Endothelial cell of umbilical vein (primary cell): ENCODE data around the gene DAAM1. TPM values are rescaled to one million over a fixed set of nuclear protein-coding genes. Genes with fewer than 3 reads are reported as not detected.

Source experiments
- BruUV-seq: library from RNA; stranded (reverse); fragments of 400-500 nt; replicated peaks from 2 replicates; lab custom pipeline; 2021; lab: Mats Ljungman, UMichigan
- CTCF ChIA-PET: fragments of 300-600, 350-600 bp; sonication (Branson Sonifier 250); formaldehyde crosslinking; loops from one replicate; lab custom pipeline; 2021; ENCODE audit warnings: antibody characterized with exemption, inconsistent platforms; lab: Charles Lee
- POLR2A ChIA-PET: fragments of 300-600, 350-600 bp; sonication (Branson Sonifier 250); formaldehyde crosslinking; loops from one replicate; lab custom pipeline; 2021; ENCODE audit warnings: antibody characterized with exemption, inconsistent platforms; lab: Charles Lee
- DNase-seq: peaks from one replicate; pipeline ENCODE4 v3.0.0-alpha.2; 2011; ENCODE audit warnings: low read depth, low spot score
- FAIRE-seq: peaks from 2 replicates; lab custom pipeline; 2011; peaks lifted over from hg19 to GRCh38; lab: Jason Lieb, UNC
- H2AFZ ChIP-seq: 2 replicates; pipeline ENCODE4 v1.6.0; 2012; ENCODE audit warnings: low read depth, low read length, control low read depth, inconsistent platforms
- H3K27ac ChIP-seq: 2 replicates; pipeline ENCODE4 v1.5.1; 2011; ENCODE audit warnings: low read depth, mild to moderate bottlenecking, control low read depth, low read length, moderate library complexity; ENCODE audit not compliant: insufficient read depth
- H3K27me3 ChIP-seq, 2 experiments: 2 replicates each; pipeline versions ENCODE4 v1.6.0 to v1.6.1; 2011; ENCODE audit warnings: low read length in 2 of 2, mixed read lengths in 1 of 2; ENCODE audit not compliant: control insufficient read depth in 2 of 2, insufficient read depth in 2 of 2
- H3K36me3 ChIP-seq, 2 experiments: 2 replicates in 1 of 2; 3 replicates in 1 of 2; pipeline ENCODE4 v1.5.1; 2011; ENCODE audit warnings: low read length in 2 of 2, mild to moderate bottlenecking in 1 of 2, moderate library complexity in 1 of 2; ENCODE audit not compliant: control insufficient read depth in 2 of 2, insufficient read depth in 2 of 2; ENCODE audit errors: extremely low read depth in 1 of 2
- H3K4me1 ChIP-seq: 3 replicates; pipeline ENCODE4 v1.5.1; 2011; ENCODE audit warnings: mild to moderate bottlenecking, low read length; ENCODE audit not compliant: control insufficient read depth, insufficient read depth; ENCODE audit errors: extremely low read depth
- H3K4me2 ChIP-seq: 2 replicates; pipeline ENCODE4 v1.6.1; 2011; ENCODE audit warnings: low read length, control low read depth, mixed read lengths; ENCODE audit not compliant: insufficient read depth
- H3K4me3 ChIP-seq, 3 experiments: fragments of 200-600 bp in 1 of 3; sonication (generic), shearing (Covaris generic) in 1 of 3; replicated peaks in 1 of 3; 2 replicates each; pipeline ENCODE4 v1.5.1; 2011 to 2016; ENCODE audit warnings: control low read depth in 3 of 3, low read length in 3 of 3, mild to moderate bottlenecking in 2 of 3, inconsistent platforms in 1 of 3, low read depth in 1 of 3, moderate library complexity in 1 of 3; ENCODE audit not compliant: insufficient read depth in 1 of 3
- H3K79me2 ChIP-seq: 2 replicates; pipeline ENCODE4 v1.6.0; 2012; ENCODE audit warnings: low read length, inconsistent platforms; ENCODE audit not compliant: control insufficient read depth, insufficient read depth
- H3K9ac ChIP-seq: replicated peaks from 2 replicates; pipeline ENCODE3; 2011; ENCODE audit warnings: low read length, control low read depth; ENCODE audit not compliant: insufficient read depth; ENCODE audit errors: extremely low read depth
- H3K9me1 ChIP-seq: replicated peaks from 3 replicates; pipeline ENCODE4 v1.6.0; 2011; ENCODE audit warnings: mild to moderate bottlenecking, low read length; ENCODE audit not compliant: control insufficient read depth, insufficient read depth; ENCODE audit errors: extremely low read depth
- H3K9me3 ChIP-seq: replicated peaks from 2 replicates; pipeline ENCODE4 v1.5.1; 2012; ENCODE audit warnings: low read length, inconsistent platforms; ENCODE audit not compliant: control insufficient read depth, insufficient read depth
- H4K20me1 ChIP-seq: replicated peaks from 2 replicates; pipeline ENCODE3; 2011; ENCODE audit warnings: mild to moderate bottlenecking, low read length; ENCODE audit not compliant: control insufficient read depth, insufficient read depth; ENCODE audit errors: extremely low read depth
- EZH2 ChIP-seq: IDR thresholded peaks from 2 replicates; pipeline ENCODE4 v1.6.1; 2012; ENCODE audit warnings: borderline replicate concordance, low read depth, mild to moderate bottlenecking, moderate library complexity, low read length, inconsistent platforms; ENCODE audit not compliant: severe bottlenecking
- FOS ChIP-seq: IDR thresholded peaks from 2 replicates; pipeline ENCODE4 v1.6.1; 2011; ENCODE audit warnings: mild to moderate bottlenecking, low read length, moderate library complexity, borderline replicate concordance; ENCODE audit not compliant: insufficient read depth
- GATA2 ChIP-seq: IDR thresholded peaks from 2 replicates; pipeline ENCODE4 v1.7.0; 2011; ENCODE audit warnings: low read depth, mild to moderate bottlenecking, moderate library complexity, mixed read lengths, low read length; ENCODE audit not compliant: insufficient read length, insufficient read depth
- JUN ChIP-seq: IDR thresholded peaks from 2 replicates; pipeline ENCODE4 v1.6.1; 2011; ENCODE audit warnings: borderline replicate concordance, low read depth; ENCODE audit not compliant: insufficient read length, insufficient read depth
- MYC ChIP-seq: IDR thresholded peaks from one replicate; pipeline ENCODE4 v1.6.1; 2011; ENCODE audit warnings: mild to moderate bottlenecking, low read depth, low read length
- POLR2A ChIP-seq: IDR thresholded peaks from 2 replicates; pipeline ENCODE4 v1.6.1; 2012; ENCODE audit warnings: low read depth, mild to moderate bottlenecking, control low read depth, low read length
- POLR2AphosphoS5 ChIP-seq: IDR thresholded peaks from 2 replicates; pipeline ENCODE4 v1.6.1; 2012; ENCODE audit warnings: low read depth, mild to moderate bottlenecking, control low read depth, low read length, moderate library complexity; ENCODE audit not compliant: insufficient read depth
- dilution Hi-C: fragments of 300-500 bp; cut with MboI; formaldehyde crosslinking; loops from one replicate; pipeline ENCODE4 v1.15.0; 2019; ENCODE audit warnings: low sequenced_read_pairs; ENCODE audit not compliant: extremely low pct_ligation_motif_present
- intact Hi-C: fragments of 100-400 bp; cut with micrococcal nuclease; formaldehyde crosslinking; loops from one replicate; pipeline ENCODE4 v1.10.0; 2022
- polyA plus RNA-seq, 4 experiments: library from polyadenylated mRNA; depleted of rRNA in 3 of 4; stranded (reverse) in 3 of 4; unstranded in 1 of 4; fragments of >200 nt; gene quantifications; 2 replicates each; pipeline versions ENCODE4 v1.2.1 to v1.2.3, GENCODE V29; 2011 to 2012; ENCODE audit warnings: missing spikeins in 1 of 4
- total RNA-seq: library from RNA; stranded (reverse); gene quantifications from 2 replicates; pipeline ENCODE4 v1.2.3, GENCODE V29; 2021
- TF ChIP-seq, protein P1 (sequence below): IDR thresholded peaks from 2 replicates; pipeline ENCODE4 v1.6.1; 2011; ENCODE audit not compliant: insufficient read depth, insufficient read length
- TF ChIP-seq, protein P2 (sequence below), 2 donors: IDR thresholded peaks; 1 replicate in 1 of 2; 2 replicates in 1 of 2; pipeline ENCODE4 v1.5.1; 2011; ENCODE audit warnings: low read length in 2 of 2, mild to moderate bottlenecking in 2 of 2, moderate library complexity in 2 of 2, control low read depth in 1 of 2, inconsistent platforms in 1 of 2, low read depth in 1 of 2; ENCODE audit not compliant: insufficient read depth in 1 of 2; ENCODE audit errors: extremely low read depth in 1 of 2

The DAAM1 gene
- total and polyA plus RNA-seq, 2 donors (not counting 3 experiments of a cell fraction or from before 2014, with no cell fraction given), result 10.2 to 25.3 TPM

DNA sequence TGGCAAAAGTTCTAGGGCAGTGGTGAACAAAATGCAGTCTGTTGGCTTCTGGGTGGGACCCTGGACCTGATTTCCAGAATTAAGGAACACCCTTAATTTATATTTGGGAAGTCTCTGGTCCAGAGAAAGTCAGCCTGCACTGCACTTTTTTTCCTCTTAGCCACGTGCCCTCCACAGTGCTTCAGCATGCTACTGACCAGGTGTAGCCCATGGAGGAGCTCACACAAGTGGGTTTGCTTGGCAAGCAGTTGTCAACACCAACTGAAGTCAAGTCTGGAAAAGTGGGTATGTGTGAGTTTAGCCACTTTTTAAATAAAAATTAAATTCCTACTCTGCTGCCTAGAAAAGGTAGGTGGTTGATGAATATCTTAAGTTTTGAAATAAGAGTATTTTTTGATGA lies 111.3 kb downstream of the DAAM1 start:
- no TSS peak for BruUV-seq
- POLR2A ChIA-PET, result no interaction called here

More for the DNA sequence above, 111.3 kb downstream of the DAAM1 start:
- Histone ChIP-seq H3K9me3 (no peaks in the 10 kb centered on the region), H3K27me3 (no peaks in the 10 kb centered on the region), H3K4me3 (no peak overlapping the region), H2AFZ (no peak overlapping the region), H4K20me1 (no peaks in the 10 kb centered on the region), H3K36me3 (no peaks in the 10 kb centered on the region), H3K79me2 (no peaks in the 10 kb centered on the region), H3K9me1 (no peaks in the 10 kb centered on the region), H3K9ac (no peak overlapping the region), H3K27ac (no peak overlapping the region), H3K4me1 (peaks cover 11% of the 10 kb centered on the region), H3K4me2 (no peak overlapping the region)
- TF ChIP-seq POLR2AphosphoS5 (no peak), FOS (no peak), POLR2A (no peak), JUN (no peak), MYC (no peak), GATA2 (no peak), EZH2 (no peak)
- TF ChIP-seq, protein P1, sequence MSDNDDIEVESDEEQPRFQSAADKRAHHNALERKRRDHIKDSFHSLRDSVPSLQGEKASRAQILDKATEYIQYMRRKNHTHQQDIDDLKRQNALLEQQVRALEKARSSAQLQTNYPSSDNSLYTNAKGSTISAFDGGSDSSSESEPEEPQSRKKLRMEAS, result no peak
- TF ChIP-seq, protein P2, sequence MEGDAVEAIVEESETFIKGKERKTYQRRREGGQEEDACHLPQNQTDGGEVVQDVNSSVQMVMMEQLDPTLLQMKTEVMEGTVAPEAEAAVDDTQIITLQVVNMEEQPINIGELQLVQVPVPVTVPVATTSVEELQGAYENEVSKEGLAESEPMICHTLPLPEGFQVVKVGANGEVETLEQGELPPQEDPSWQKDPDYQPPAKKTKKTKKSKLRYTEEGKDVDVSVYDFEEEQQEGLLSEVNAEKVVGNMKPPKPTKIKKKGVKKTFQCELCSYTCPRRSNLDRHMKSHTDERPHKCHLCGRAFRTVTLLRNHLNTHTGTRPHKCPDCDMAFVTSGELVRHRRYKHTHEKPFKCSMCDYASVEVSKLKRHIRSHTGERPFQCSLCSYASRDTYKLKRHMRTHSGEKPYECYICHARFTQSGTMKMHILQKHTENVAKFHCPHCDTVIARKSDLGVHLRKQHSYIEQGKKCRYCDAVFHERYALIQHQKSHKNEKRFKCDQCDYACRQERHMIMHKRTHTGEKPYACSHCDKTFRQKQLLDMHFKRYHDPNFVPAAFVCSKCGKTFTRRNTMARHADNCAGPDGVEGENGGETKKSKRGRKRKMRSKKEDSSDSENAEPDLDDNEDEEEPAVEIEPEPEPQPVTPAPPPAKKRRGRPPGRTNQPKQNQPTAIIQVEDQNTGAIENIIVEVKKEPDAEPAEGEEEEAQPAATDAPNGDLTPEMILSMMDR (IDR thresholded peaks at IDR 0.05; ENCODE audit: extremely low read depth in 1 of 2, insufficient read depth in 1 of 2, low read depth in 1 of 2, low read length in 2 of 2), result no peak
- intact Hi-C loops (no loop called here), dilution Hi-C loops (no loop called here)
- CTCF ChIA-PET, result no interaction called here
- DNase-seq (no peak), FAIRE-seq (no peak)
